HG03095 (cell line): ENCODE data around the gene FRS2.
A peak's percentile ranks its signal among the peaks of the same experiment; 100 is the strongest.

Source experiments
- ATAC-seq: cut with Tn5 transposase; IDR thresholded peaks from one replicate; pipeline ENCODE4 v1.9.1; 2021; ENCODE audit warnings: moderate library complexity; ENCODE audit not compliant: unreplicated experiment

Gene FRS2

GRCh38 chr12:69524755-69525469, 54.7 kb downstream of the FRS2 start:
- no peak for ATAC-seq

GRCh38 chr12:69527506-69528272, 57.5 kb downstream of the FRS2 start:
- no peak for ATAC-seq

- no peak for ATAC-seq
Measured at GRCh38 chr12:69529021-69529420, 58.8 kb downstream of the FRS2 start.

- no peak for ATAC-seq
Measured at GRCh38 chr12:69533844-69534243, 63.7 kb downstream of the FRS2 start.

GRCh38 chr12:69534389-69534822, 64.2 kb downstream of the FRS2 start:
- ATAC-seq = peak; percentile 83

GRCh38 chr12:69540987-69541386, 70.8 kb downstream of the FRS2 start:
- no peak for ATAC-seq

- ATAC-seq = no peak
Measured at GRCh38 chr12:69544087-69544486, 73.9 kb downstream of the FRS2 start.

GRCh38 chr12:69545081-69545480, 74.9 kb downstream of the FRS2 start:
- ATAC-seq = no peak

- ATAC-seq = no peak
Measured at GRCh38 chr12:69546693-69547438, 76.7 kb downstream of the FRS2 start.

GRCh38 chr12:69548687-69549086, 78.5 kb downstream of the FRS2 start:
- no peak for ATAC-seq

GRCh38 chr12:69550569-69551350, 80.6 kb downstream of the FRS2 start:
- ATAC-seq = no peak

GRCh38 chr12:69553628-69554248, 83.5 kb downstream of the FRS2 start:
- no peak for ATAC-seq

GRCh38 chr12:69555461-69555860, 85.3 kb downstream of the FRS2 start:
- no peak for ATAC-seq

- ATAC-seq = no peak
Measured at GRCh38 chr12:69556383-69556782, 86.2 kb downstream of the FRS2 start.

GRCh38 chr12:69563166-69563762, 93.1 kb downstream of the FRS2 start:
- ATAC-seq = no peak

GRCh38 chr12:69566603-69567002, 96.4 kb downstream of the FRS2 start:
- no peak for ATAC-seq

- ATAC-seq = no peak
Measured at GRCh38 chr12:69569236-69569635, 99.0 kb downstream of the FRS2 start.

- no peak for ATAC-seq
Measured at GRCh38 chr12:69570000-69570516, 99.9 kb downstream of the FRS2 start.

GRCh38 chr12:69570545-69571399, 100.6 kb downstream of the FRS2 start:
- peak; percentile 86 for ATAC-seq
